ENCODE results near the gene COL4A1. TPM values are rescaled to one million over a fixed set of nuclear protein-coding genes. Genes with fewer than 3 reads are reported as not detected.

Gene COL4A1
- total RNA-seq, 1 donor from 2014 or later, result 105 TPM

DNA sequence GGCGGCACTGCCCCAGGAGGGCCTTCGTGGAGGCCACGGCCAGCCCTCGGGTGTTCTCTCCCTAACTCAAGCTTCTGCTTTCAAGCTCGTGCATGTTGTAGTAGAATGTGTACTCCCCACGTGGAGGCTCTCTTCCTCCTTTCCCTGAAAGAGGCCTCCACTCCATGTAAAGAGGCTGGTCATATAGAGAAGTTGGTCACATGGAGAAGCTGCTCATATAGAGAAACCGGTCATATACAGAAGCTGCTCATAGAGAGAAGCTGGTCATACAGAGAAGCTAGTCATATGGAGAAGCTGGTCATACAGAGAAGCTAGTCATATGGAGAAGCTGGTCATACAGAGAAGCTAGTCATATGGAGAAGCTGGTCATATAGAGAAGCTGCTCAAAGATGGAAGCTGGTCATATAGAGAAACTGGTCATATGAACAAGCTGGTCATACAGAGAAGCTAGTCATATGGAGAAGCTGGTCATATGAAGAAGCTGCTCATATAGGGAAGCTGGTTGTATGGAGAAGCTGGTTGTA lies 152.5 kb downstream of the COL4A1 start:
- no peak overlapping the region for H3K9ac ChIP-seq
- H3K27me3 Mint-ChIP-seq (ENCODE audit: insufficient read depth, low read depth), result peaks cover 2% of the 10 kb centered on the region
- no peak for TF ChIP-seq EZH2 (IDR thresholded peaks at IDR 0.05)
- TF ChIP-seq, protein P1, sequence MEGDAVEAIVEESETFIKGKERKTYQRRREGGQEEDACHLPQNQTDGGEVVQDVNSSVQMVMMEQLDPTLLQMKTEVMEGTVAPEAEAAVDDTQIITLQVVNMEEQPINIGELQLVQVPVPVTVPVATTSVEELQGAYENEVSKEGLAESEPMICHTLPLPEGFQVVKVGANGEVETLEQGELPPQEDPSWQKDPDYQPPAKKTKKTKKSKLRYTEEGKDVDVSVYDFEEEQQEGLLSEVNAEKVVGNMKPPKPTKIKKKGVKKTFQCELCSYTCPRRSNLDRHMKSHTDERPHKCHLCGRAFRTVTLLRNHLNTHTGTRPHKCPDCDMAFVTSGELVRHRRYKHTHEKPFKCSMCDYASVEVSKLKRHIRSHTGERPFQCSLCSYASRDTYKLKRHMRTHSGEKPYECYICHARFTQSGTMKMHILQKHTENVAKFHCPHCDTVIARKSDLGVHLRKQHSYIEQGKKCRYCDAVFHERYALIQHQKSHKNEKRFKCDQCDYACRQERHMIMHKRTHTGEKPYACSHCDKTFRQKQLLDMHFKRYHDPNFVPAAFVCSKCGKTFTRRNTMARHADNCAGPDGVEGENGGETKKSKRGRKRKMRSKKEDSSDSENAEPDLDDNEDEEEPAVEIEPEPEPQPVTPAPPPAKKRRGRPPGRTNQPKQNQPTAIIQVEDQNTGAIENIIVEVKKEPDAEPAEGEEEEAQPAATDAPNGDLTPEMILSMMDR (IDR thresholded peaks at IDR 0.05), result no peak
- TF ChIP-seq EZH2phosphoT487 (IDR thresholded peaks at IDR 0.05), result no peak
- H3K4me1 ChIP-seq, result no peaks in the 10 kb centered on the region
- H2AFZ ChIP-seq (replicated peaks), result no peak overlapping the region
- H3K4me3 Mint-ChIP-seq, result no peak overlapping the region
- no peak overlapping the region for H3K4me2 ChIP-seq
- no peaks in the 10 kb centered on the region for H3K79me2 ChIP-seq (ENCODE audit: low read depth)
- no peaks in the 10 kb centered on the region for H4K20me1 ChIP-seq (ENCODE audit: low read depth)
- H3K9me3 Mint-ChIP-seq, result no peaks in the 10 kb centered on the region
- no peak overlapping the region for H3K4me3 ChIP-seq
- peak overlapping the region; percentile 72 for H3K27ac Mint-ChIP-seq
- no peak for DNase-seq (ENCODE audit: low spot score)
- H3K27ac ChIP-seq, result no peak overlapping the region
- peaks cover 33% of the 10 kb centered on the region for H3K36me3 Mint-ChIP-seq
- no peaks in the 10 kb centered on the region for H3K4me1 Mint-ChIP-seq
- H3K9me3 ChIP-seq (ENCODE audit: low read depth), result no peaks in the 10 kb centered on the region
- no peaks in the 10 kb centered on the region for H3K27me3 ChIP-seq
- H3F3A ChIP-seq (ENCODE audit: low read depth), result no peaks in the 10 kb centered on the region
- no peaks in the 10 kb centered on the region for H3K36me3 ChIP-seq

DNA sequence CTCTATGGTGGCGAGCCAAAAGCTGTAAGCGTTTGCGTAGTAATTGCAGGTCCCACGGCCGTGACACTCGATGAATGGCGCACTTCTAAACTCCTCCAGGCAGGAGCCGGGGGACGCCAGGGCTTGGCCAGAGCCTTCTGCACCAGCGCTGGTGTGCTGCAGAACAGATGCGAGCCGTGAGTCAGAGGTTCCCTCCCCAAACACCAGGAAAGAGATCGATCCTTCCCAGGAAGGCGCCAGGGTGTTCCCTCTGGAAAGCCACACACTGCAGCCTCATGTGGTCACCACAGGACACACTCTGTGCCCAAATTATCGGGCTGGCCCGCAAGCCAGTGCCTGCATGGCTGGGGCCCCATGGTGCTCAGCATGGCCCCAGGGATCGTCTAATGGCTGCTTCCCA lies 154.6 kb downstream of the COL4A1 start:
- Histone ChIP-seq H3F3A (ENCODE audit: low read depth) (no peaks in the 10 kb centered on the region), H3K9me3 (ENCODE audit: low read depth) (no peaks in the 10 kb centered on the region)
- peaks cover 2% of the 10 kb centered on the region for H3K27me3 Mint-ChIP-seq (ENCODE audit: insufficient read depth, low read depth)

DNA sequence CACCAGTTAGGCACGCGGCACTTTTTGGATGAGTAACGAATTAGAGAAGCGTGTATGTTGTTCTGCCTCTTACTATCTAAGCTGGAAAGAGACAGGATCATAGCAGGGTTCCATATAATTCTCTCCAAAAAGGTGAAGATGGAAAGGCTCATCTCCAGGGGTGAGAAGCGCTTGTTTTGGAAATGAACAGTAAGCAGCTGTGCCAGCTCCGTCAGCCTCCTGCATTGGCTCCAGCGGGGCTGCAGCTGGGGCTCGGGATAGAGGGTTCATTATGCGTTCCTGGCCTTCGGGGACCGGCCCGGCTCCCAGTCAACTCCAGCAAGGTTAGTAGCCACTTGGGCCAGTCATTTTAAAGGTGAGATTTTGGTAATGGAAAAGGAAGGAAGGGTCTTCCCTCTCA lies 155.5 kb downstream of the COL4A1 start:
- Histone ChIP-seq H2AFZ (replicated peaks) (no peak overlapping the region), H3K4me1 (no peaks in the 10 kb centered on the region), H3K36me3 (no peaks in the 10 kb centered on the region), H3K9ac (no peak overlapping the region), H3K27me3 (no peaks in the 10 kb centered on the region), H3K4me2 (no peak overlapping the region), H3K4me3 (no peak overlapping the region), H3F3A (ENCODE audit: low read depth) (no peaks in the 10 kb centered on the region), H4K20me1 (ENCODE audit: low read depth) (no peaks in the 10 kb centered on the region), H3K9me3 (ENCODE audit: low read depth) (no peaks in the 10 kb centered on the region), H3K79me2 (ENCODE audit: low read depth) (no peaks in the 10 kb centered on the region), H3K27ac (no peak overlapping the region)
- H3K4me3 Mint-ChIP-seq, result no peak overlapping the region
- H3K36me3 Mint-ChIP-seq, result peaks cover 28% of the 10 kb centered on the region
- H3K27me3 Mint-ChIP-seq (ENCODE audit: insufficient read depth, low read depth), result peaks cover 2% of the 10 kb centered on the region
- H3K9me3 Mint-ChIP-seq, result no peaks in the 10 kb centered on the region
- no peaks in the 10 kb centered on the region for H3K4me1 Mint-ChIP-seq
- no peak for TF ChIP-seq EZH2 (IDR thresholded peaks at IDR 0.05)
- TF ChIP-seq, protein P1 (IDR thresholded peaks at IDR 0.05), result no peak
- no peak for TF ChIP-seq EZH2phosphoT487 (IDR thresholded peaks at IDR 0.05)
- H3K27ac Mint-ChIP-seq, result no peak overlapping the region
- DNase-seq (ENCODE audit: low spot score), result no peak

More for the DNA sequence above, 154.6 kb downstream of the COL4A1 start:
- no peaks in the 10 kb centered on the region for H3K36me3 ChIP-seq
- peaks cover 31% of the 10 kb centered on the region for H3K36me3 Mint-ChIP-seq
- no peak for TF ChIP-seq EZH2 (IDR thresholded peaks at IDR 0.05)
- no peaks in the 10 kb centered on the region for H3K4me1 Mint-ChIP-seq
- no peaks in the 10 kb centered on the region for H3K79me2 ChIP-seq (ENCODE audit: low read depth)
- no peak overlapping the region for H3K4me2 ChIP-seq
- H3K4me3 Mint-ChIP-seq, result no peak overlapping the region
- no peak overlapping the region for H3K27ac Mint-ChIP-seq
- H3K9ac ChIP-seq, result no peak overlapping the region
- H4K20me1 ChIP-seq (ENCODE audit: low read depth), result no peaks in the 10 kb centered on the region
- H2AFZ ChIP-seq (replicated peaks), result no peak overlapping the region
- DNase-seq (ENCODE audit: low spot score), result no peak
- no peaks in the 10 kb centered on the region for H3K9me3 Mint-ChIP-seq
- no peak overlapping the region for H3K4me3 ChIP-seq
- H3K27ac ChIP-seq, result no peak overlapping the region
- no peaks in the 10 kb centered on the region for H3K27me3 ChIP-seq
- H3K4me1 ChIP-seq, result no peaks in the 10 kb centered on the region

DNA sequence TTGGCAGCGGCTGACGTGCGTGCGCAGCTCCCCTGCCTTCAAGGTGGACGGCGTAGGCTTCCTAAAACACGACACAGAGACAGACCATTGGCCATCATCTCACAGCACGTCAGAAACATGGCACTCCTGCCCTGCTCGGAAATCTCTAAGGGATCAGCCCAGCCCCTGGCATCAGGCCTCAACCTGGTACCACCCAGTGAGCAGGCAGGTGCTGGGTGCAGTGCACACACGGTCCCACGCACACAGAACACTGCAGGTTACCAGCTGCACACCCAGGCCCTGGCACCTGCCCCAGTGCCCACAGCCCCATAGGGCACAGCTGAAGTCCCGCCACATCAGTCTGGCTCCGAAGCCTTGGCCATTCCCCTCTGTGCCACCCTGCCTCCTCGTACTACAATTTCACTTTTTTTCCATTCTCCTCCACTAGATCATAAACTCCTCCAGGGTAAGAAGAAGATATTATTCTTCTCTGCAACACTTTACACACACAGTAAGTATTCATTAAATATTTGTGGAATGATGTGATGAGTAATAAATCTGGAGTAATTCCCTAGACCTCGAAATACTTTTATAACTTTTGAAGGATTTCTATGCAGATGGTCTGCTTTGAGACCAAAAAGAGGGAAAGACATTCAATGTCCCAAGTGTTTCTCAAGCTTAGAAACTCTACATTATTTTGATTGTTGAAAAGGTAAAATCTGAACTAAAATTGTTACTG lies 156.4 kb downstream of the COL4A1 start:
- Mint-ChIP-seq H3K4me3 (no peak overlapping the region), H3K4me1 (no peaks in the 10 kb centered on the region), H3K9me3 (no peaks in the 10 kb centered on the region), H3K36me3 (peaks cover 21% of the 10 kb centered on the region), H3K27me3 (ENCODE audit: insufficient read depth, low read depth) (peaks cover 2% of the 10 kb centered on the region), H3K27ac (no peak overlapping the region)
- H3F3A ChIP-seq (ENCODE audit: low read depth), result no peaks in the 10 kb centered on the region
- H3K79me2 ChIP-seq (ENCODE audit: low read depth), result no peaks in the 10 kb centered on the region
- no peaks in the 10 kb centered on the region for H3K36me3 ChIP-seq
- H3K9ac ChIP-seq, result no peak overlapping the region
- no peaks in the 10 kb centered on the region for H4K20me1 ChIP-seq (ENCODE audit: low read depth)
- H3K27me3 ChIP-seq, result no peaks in the 10 kb centered on the region
- H3K4me2 ChIP-seq, result no peak overlapping the region
- no peaks in the 10 kb centered on the region for H3K4me1 ChIP-seq
- TF ChIP-seq EZH2 (IDR thresholded peaks at IDR 0.05) (no peak), EZH2phosphoT487 (IDR thresholded peaks at IDR 0.05) (no peak)
- TF ChIP-seq, protein P1 (IDR thresholded peaks at IDR 0.05), result no peak
- H3K27ac ChIP-seq, result no peak overlapping the region
- no peak for DNase-seq (ENCODE audit: low spot score)
- H3K9me3 ChIP-seq (ENCODE audit: low read depth), result no peaks in the 10 kb centered on the region
- no peak overlapping the region for H2AFZ ChIP-seq (replicated peaks)
- no peak overlapping the region for H3K4me3 ChIP-seq

Measured in neural progenitor cell (in vitro differentiated cells).